HFFc6 (cell line): Measurements from ENCODE around the gene LRIT1. TPM values are rescaled to one million over a fixed set of nuclear protein-coding genes. Genes with fewer than 3 reads are reported as not detected.

Experiments
- DNase-seq: peaks from one replicate; pipeline ENCODE4 v3.0.0-alpha.2; 2018
- H3K27ac Mint-ChIP-seq: 2 replicates; pipeline ENCODE4 v1.8.0; 2020; ENCODE audit warnings: mild to moderate bottlenecking, mixed read lengths
- H3K27me3 Mint-ChIP-seq: 2 replicates; pipeline ENCODE4 v1.8.0; 2021; ENCODE audit warnings: mild to moderate bottlenecking, moderate library complexity, mixed read lengths; ENCODE audit not compliant: insufficient read depth
- H3K36me3 Mint-ChIP-seq: 2 replicates; pipeline ENCODE4 v1.8.0; 2021; ENCODE audit warnings: low read depth, mixed read lengths
- H3K4me1 Mint-ChIP-seq: 2 replicates; pipeline ENCODE4 v1.8.0; 2020; ENCODE audit warnings: low read depth, mixed read lengths
- H3K4me3 Mint-ChIP-seq: 2 replicates; pipeline ENCODE4 v1.8.0; 2020; ENCODE audit warnings: mild to moderate bottlenecking, moderate library complexity, mixed read lengths
- H3K9me3 Mint-ChIP-seq: 2 replicates; pipeline ENCODE4 v1.8.0; 2020; ENCODE audit warnings: mild to moderate bottlenecking, mixed read lengths
- CTCF ChIP-seq: fragments of 200-600 bp; sonication (generic); IDR thresholded peaks from 2 replicates; pipeline ENCODE4 v1.5.0; 2021; ENCODE audit warnings: antibody characterized with exemption, mild to moderate bottlenecking
- total RNA-seq, 6 experiments: library from RNA; stranded (reverse); fragmentation: NEBNext Ultra II Directional; extraction: Animal tissue kit (Norgen Biotek cat#: 25700); gene quantifications; 2 replicates in 1 of 6; 3 replicates in 5 of 6; pipeline ENCODE4 v1.2.3, GENCODE V29; 2021

Gene LRIT1
- total RNA-seq, 6 experiments from 2014 or later, result not detected

DNA sequence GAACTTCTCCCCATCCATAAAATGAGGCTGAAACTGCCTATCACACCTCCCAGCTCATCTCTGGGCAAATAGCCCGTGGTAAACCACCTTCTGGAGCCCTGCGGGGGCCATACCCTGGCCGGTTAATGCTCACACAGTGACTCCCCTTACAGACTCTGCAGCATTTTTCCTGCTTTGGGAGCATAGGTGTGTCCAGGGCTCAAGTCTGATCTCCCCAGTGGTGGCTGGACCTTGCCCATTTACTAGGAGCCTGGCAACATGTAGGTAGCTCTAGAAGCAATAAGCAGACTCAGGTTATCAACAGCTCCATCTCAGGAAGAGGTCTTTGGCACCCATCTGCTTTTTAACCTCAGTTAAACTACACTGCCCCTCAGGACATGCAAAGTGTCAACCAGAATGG, 52.5 kb downstream of the LRIT1 start:
- Mint-ChIP-seq H3K27ac (no peak overlapping the region), H3K4me3 (no peak overlapping the region), H3K36me3 (no peaks in the 10 kb centered on the region), H3K27me3 (peaks cover 17% of the 10 kb centered on the region), H3K9me3 (no peaks in the 10 kb centered on the region), H3K4me1 (no peaks in the 10 kb centered on the region)
- DNase-seq, result no peak
- TF ChIP-seq CTCF, result no peak

GRCh38 chr10:84185526-84186175, 55.7 kb downstream of the LRIT1 start:
- no peaks in the 10 kb centered on the region for H3K36me3 Mint-ChIP-seq
- no peak overlapping the region for H3K27ac Mint-ChIP-seq
- no peak for TF ChIP-seq CTCF
- no peaks in the 10 kb centered on the region for H3K9me3 Mint-ChIP-seq
- no peak for DNase-seq
- H3K4me1 Mint-ChIP-seq, result no peaks in the 10 kb centered on the region
- H3K27me3 Mint-ChIP-seq, result peaks cover 4% of the 10 kb centered on the region
- no peak overlapping the region for H3K4me3 Mint-ChIP-seq

DNA sequence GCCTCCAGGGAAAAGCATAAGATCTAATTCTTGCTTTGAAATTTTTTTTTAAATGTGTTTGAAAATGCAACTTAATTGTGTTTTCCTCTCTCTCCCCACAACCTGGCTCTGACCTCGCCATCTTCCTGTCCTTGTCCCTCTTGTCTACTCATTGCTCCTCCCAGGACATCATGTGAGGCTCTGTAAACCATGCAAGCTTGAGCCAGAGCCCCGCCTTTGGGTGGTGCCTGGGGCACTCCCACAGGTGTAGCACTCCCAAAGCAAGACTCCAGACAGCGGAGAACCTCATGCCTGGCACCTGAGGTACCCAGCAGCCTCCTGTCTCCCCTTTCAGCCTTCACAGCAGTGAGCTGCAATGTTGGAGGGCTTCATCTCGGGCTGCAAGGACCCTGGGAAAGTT, 56.8 kb downstream of the LRIT1 start:
- no peak for TF ChIP-seq CTCF
- no peaks in the 10 kb centered on the region for H3K36me3 Mint-ChIP-seq
- peaks cover 4% of the 10 kb centered on the region; the same call in 1 of the 2 replicates for H3K27me3 Mint-ChIP-seq
- H3K27ac Mint-ChIP-seq, result no peak overlapping the region
- no peaks in the 10 kb centered on the region for H3K4me1 Mint-ChIP-seq
- H3K4me3 Mint-ChIP-seq, result no peak overlapping the region
- DNase-seq, result no peak
- H3K9me3 Mint-ChIP-seq, result no peaks in the 10 kb centered on the region

DNA sequence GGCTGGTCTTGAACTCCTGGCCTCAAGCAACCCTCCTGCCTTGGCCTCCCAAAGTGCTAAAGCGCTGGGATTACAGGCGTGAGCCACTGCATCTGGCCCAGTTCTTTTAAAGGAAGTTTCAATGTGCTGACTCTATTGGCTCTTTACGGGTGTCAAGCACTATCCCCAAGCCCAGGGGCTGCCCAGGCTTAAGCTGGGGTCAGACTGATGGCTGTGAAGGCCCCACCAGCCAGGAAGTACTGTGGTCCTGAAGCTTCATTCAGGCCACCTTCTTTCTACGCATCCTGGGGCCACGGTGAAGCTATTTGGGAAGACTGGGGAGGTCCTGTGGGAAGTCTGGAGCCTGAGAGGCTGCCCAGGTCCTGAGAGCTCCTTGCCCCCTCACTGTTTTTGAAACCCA, 59.7 kb downstream of the LRIT1 start:
- DNase-seq, result no peak

More for the DNA sequence above, 59.7 kb downstream of the LRIT1 start:
- no peaks in the 10 kb centered on the region for H3K9me3 Mint-ChIP-seq
- no peak overlapping the region for H3K4me3 Mint-ChIP-seq
- peaks cover 4% of the 10 kb centered on the region; the same call in 1 of the 2 replicates for H3K27me3 Mint-ChIP-seq
- TF ChIP-seq CTCF, result no peak
- H3K36me3 Mint-ChIP-seq, result no peaks in the 10 kb centered on the region
- no peaks in the 10 kb centered on the region for H3K4me1 Mint-ChIP-seq
- no peak overlapping the region for H3K27ac Mint-ChIP-seq

Other genes starting within 250 kb of the LRIT1 start
- gene GHITM, start 102.0 kb downstream of the LRIT1 start, total RNA-seq, result 100 to 1,000 TPM; 137 to 155 (median 142) TPM
- gene GPR15LG, start 67.7 kb downstream of the LRIT1 start, total RNA-seq, result not detected
- gene CDHR1, start 47.0 kb downstream of the LRIT1 start, total RNA-seq, result not detected
- not detected for gene LRIT2, start 16.0 kb downstream of the LRIT1 start, total RNA-seq
- gene RGR, start 3.5 kb upstream of the LRIT1 start, total RNA-seq, result not detected
- 10 to 100 TPM; 36.1 to 46.9 (median 43.0) TPM for gene CCSER2, start 87.0 kb upstream of the LRIT1 start, total RNA-seq